Left lobe of liver (tissue), 2 donors: ENCODE results near the gene LARGE1. TPM values are rescaled to one million over a fixed set of nuclear protein-coding genes. Genes with fewer than 3 reads are reported as not detected.
A peak's percentile ranks its signal among the peaks of the same experiment; 100 is the strongest.
"Not testable (repeated sequence)": the region's sequence is repeated elsewhere in the genome, so short reads cannot be mapped to it uniquely, and the experiment has no call there.

ENCODE experiments used
- ATAC-seq: fragments of 200-7000 bp; cut with Tn5 transposase; one replicate; pipeline ENCODE4 v1.9.1; 2020; ENCODE audit warnings: mild to moderate bottlenecking, moderate library complexity
- DNase-seq: peaks from one replicate; pipeline ENCODE4 v3.0.0-alpha.2; 2020; ENCODE audit warnings: low spot score
- total RNA-seq: library from RNA; stranded (reverse); gene quantifications from one replicate; pipeline ENCODE4 v1.2.1, GENCODE V29; 2021
- donor health status: DM: no; HTN: no; CAD: no; lungs with moderate emphysema.
- donor health status: DM: no; HTN: yes; CAD: no.

The LARGE1 gene
- total RNA-seq, 1 donor from 2014 or later: 27.2 TPM

DNA sequence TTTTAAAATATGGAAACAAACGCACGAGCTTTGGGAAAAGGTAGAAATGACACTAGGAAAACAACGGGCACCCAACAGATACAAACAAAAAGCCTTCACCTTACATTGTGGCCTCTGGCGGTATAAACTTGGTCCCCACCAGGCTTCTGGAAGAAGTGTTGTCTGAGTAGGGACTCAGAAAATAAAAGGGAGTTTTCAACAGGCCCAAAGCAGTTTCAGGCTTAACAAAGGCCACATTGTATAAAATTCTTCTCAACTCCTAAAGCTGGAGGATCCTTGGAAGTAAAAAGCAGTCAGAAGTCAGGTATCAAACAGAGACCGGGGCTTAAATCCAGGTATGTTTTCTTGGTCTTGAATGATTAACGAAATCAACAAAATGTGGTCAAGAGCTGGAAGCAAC is 61.0 kb downstream of the LARGE1 start:
- no peak for ATAC-seq

DNA sequence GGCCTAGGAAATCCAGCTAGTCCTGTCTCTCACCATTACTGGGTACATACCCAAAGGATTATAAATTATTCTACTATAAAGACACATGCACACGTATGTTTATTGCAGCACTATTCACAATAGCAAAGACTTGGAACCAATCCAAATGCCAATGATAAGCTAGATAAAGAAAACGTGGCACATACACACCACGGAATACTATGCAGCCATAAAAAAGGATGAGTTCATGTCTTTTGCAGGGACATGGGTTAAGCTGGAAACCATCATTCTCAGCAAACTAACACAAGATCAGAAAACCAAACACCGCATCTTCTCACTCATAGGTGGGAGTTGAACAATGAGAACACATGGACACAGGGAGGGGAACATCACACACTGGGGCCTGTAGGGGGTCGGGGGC is 61.6 kb downstream of the LARGE1 start:
- not testable (repeated sequence) for DNase-seq, ATAC-seq

More for the DNA sequence above, 61.0 kb downstream of the LARGE1 start:
- no peak for DNase-seq

DNA sequence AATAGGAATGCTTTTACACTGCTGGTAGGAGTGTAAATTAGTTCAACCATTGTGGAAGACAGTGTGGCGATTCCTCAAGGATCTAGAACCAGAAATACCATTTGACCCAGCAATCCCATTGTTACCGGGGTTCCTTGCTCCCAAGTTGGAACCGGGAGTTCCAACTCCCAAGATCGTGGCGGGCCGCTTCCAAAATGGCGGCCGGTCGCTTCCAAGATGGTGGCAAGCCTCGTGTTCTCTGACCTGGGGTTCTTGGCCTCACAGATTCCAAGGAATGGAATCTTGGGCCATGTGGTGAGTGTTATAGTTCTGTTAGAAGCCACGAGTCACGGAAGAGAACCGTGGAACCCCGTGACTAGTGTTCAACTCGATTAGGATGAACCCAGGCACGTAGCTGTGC is 62.5 kb downstream of the LARGE1 start:
- DNase-seq, ATAC-seq: not testable (repeated sequence)

DNA sequence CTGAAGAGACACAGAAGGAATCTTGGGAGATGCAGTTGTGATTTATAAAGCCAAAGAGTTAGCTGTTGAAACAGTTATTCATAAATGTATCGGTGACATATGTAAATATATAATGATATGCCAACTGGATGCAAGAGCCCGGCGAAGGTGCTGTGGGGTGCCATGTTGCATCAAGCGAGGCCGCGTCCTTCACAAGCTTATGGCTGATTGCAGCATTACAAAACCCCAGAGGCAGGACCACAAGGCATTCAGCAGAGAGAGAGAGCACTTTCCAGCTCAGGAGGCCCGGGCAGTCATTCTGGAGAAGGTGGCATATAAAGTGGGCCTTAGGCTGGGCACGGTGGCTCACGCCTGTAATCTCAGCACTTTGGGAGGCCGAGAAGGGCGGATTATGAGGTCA is 65.6 kb downstream of the LARGE1 start:
- no peak for ATAC-seq
- DNase-seq: no peak

DNA sequence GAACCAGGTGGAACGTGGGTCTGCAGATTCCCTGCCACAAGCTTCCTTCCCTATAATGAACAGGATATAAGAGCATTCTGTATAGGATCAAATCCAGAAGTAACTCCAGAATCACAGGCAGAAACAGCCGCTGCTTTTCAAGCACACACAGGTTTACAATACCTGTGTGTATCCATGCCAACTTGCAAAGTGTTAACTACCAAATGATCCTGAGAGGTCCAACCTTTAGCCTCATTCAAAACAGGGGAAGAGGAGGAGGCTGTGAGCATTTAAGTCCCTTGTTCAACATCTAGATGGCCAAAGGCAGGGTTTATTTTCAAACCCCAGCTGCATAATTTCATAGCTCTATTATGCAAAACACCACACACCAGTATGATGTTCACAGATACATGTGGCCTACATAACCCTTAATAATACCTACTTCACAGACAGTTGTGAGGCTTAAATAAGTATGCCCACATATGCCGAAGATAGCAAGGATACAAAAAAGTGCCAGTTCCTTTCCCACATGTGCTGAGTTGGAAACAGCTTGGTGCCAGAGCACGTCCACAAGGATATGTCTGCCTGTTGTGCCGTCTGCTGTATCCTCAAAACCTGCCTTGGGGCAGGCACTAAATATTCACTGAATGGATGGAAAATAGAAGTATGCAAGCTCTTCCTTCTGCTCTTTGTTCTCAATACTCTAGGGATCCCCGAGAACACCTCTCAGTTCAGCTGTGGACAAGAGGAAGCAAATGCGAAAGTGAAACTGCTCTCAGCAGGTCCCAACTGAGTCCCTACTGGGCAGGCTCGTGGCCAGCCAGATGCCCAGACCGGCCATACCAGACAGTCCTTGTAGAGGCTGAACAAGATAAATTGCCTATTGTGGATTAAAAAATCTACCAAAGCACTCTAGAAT is 66.8 kb downstream of the LARGE1 start:
- ATAC-seq: peak; percentile 98
- peak; percentile 78 for DNase-seq

DNA sequence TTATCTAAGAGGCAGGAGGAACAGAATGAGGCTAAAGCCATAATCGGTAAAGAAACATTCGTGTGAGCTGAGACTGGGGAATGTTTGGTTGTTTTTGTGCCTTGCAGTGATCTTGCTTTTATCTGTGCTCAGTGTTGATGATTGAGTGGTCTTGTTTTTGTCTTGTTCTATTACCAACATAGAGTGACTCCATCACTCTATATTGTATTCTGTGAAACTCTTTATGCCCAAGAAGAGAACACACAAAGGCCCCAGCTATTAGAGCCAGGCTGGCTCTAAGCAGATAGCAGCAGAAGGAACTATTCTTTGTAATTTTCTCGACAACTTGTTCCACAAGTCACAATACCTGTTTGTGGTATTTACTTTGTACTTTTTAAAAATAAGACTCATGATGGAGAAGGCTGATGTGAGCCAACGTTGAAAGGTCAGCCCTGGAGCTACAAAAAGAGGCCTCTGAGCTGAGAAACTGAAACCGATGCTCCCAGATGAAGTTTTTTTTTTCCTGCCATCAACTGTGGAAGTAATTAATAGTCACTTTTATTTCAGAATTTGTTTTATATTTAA is 68.4 kb downstream of the LARGE1 start:
- no peak for DNase-seq

DNA sequence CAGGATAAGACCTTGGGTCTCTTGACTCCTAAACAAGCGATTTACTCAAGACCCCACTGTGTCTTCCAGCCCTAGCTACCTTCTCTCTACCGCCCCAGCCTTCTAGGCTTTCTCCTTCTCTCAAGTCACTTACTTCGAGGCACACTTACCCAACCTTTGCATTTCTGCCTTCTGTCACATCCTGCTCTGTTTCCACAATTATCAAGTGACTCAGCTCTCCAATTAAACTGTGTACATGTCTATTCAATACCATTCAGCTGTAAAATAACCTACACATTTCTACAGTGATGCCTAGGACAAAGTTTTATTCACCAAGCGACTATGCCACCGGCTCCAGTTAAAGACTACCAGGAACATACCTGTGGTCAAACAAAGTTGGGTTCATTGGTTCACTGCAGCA is 69.0 kb downstream of the LARGE1 start:
- ATAC-seq (no peak), DNase-seq (no peak)

More for the DNA sequence above, 68.4 kb downstream of the LARGE1 start:
- ATAC-seq: no peak

DNA sequence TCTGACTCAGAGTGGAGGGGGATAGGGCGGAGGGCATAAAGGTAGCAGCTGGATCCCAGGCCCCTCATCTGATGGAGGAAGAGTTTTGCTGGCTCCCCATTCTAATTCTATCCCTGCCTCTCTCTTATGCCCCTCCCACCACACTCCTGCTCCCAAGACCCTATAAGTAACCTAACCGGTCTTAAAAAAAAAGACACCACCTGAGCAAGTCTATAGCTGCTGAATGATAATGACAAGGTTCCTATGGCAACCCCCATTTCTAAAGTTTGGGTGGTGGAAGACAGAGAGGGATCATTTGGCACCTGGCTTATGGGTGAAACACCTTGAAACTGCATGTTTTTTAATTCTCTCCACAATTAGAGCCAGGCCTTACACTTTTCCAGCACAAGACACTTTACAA is 69.6 kb downstream of the LARGE1 start:
- ATAC-seq (no peak), DNase-seq (no peak)

DNA sequence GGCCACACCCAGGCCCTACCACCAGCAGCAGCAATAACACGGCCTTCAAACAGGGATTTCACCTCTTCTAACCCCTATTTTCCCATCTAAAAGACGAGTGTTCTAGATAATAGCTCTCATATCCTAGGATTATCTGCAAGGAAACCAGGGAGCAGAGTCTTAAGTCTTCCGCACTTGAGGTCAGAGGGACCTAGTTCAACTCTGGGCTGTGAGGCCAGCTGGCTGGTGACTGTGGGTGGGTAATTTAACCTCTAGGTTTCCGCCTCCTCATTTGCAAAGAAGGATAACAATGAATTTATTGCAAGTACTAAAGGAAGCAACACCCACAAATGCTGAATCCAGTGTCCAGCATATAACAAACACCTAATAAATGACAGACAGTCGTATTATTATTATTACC is 70.1 kb downstream of the LARGE1 start:
- DNase-seq (no peak), ATAC-seq (no peak)

DNA sequence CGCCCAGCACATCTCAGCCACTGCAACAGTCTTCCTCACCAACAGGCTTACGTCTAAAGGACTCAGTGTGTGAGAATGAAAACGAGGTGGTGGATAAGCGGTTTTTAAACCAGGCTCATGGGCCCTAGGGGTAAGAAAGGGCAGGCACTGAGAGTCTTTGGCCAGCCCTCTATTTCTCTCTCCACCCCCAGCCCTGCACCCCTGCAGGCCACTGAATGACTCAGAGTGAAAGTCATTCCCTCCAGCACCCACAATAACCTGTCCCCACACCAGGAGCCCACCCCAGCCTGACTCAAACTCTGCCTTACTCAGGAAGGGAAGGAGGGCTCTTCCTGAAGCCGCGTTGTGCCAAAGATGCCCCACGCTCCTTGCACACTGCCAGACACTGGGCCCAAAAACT is 72.0 kb downstream of the LARGE1 start:
- DNase-seq (no peak), ATAC-seq (no peak)

DNA sequence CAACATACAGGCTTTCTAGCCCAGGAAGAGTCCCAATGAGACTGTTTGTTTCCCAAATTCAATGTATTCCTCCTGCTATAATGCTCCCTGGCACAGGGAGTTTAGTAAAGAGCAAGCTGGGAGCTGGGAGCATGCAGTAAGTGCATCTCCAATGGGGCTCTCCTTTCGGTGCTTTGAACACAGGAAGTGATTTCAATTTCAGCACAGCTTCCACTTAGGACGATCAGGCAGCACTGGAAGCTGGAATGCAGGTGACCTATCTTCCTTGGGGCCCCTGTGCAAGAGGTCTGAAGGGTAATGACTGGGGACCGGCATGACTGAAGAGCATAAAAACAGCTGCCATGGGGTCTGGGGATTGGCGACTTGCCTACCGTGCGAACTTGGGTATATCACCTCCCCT is 76.0 kb downstream of the LARGE1 start:
- DNase-seq: no peak
- no peak for ATAC-seq

DNA sequence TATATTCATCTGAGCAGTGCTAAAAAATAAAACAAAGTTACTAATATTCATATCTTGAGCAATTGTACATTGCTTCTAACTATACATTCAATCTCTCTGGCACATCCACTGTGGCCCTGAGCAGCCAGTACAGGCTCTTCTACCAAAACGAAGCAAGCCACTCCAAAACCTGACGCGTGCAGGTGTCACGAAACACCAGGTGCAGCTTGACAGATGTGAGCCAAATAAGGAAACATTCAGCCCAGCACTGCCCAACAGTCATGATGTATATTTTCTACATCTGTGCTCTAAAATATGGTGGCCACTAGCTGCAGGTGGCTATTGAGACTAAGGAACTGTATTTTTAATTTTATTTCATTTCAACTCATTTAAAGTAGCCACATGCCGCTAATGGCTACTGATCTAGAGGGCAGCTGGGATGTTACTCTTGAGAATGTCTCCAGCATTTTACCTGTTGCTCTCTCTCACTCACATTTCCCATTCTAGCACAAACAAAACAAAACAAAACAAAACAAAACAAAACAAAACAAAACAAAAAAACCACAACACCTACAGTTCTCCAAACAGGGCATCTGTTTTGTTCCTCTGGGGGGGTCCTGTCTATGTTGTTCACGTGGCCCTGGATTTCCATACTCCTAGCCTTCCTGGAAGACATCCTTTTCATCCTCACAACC is 77.7 kb downstream of the LARGE1 start:
- ATAC-seq (no peak), DNase-seq (no peak)

DNA sequence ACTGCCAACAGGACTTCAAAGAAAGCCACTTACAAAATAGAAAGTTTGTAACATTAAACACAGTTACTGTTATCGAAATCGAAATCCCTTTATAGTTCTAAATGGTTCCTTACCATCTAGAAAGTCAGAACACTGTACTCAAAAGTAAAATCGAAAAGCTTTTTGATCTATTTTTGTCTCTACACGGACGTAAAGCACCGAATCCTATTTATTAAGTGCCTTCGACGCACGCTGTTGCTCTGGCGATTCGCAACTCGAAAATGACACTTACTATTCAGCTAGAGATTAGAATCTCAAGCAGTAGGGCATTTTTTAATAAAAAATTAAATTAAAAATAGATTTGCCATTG is 78.3 kb downstream of the LARGE1 start:
- DNase-seq (no peak), ATAC-seq (no peak)

DNA sequence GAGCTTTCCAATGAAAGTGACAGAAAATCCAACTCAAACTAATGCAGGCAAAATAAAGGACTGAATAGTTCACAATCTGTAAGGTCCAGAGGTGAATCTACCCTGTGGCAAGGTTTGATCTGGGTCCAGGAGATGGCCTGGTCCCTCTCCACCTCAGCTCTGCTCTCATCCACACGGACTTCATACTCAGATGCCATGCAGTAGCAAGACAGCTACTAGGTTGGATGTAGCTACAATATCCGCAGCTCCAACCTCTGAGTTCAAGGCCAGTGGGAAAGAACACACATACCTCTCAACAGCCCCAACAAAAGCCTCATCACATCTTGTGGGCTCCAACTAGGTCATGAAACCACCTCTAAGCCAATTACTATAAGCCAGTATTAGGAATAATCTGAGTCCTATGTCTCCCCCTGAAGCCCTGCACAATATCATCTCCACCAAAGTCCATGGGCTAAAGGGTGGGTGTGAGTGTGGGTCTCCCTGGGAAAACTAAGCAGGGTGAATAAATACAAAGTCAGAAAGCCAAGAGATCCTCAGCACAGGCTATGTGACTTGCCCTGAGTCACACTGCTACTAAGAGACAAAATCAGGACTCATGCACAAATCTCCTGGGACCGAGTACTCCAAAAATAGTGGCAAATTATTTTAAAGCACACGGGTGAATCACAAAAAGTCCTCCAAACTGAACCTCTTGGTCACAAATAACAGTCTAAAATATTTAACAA is 78.8 kb downstream of the LARGE1 start:
- ATAC-seq (peak; percentile 83), DNase-seq (no peak)

DNA sequence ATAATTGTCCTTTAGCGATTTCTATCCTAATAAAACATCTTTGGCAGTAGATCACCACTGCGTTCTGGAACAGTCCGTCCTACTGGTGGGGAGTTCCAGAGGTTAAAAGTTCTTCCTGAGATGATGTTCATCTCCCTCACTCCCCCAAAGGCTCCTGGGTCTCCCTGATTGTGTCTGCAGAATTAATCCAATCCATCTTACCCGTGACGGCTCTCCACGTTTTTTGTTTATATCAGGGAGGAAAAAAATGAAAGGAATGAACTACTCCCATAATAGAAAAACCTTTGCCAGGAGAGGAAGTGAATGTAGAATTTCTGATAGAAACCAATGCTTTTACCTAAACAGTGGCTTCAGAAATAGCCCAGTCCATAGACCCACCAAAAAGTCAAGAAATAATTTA is 81.6 kb downstream of the LARGE1 start:
- ATAC-seq: no peak
- no peak for DNase-seq

DNA sequence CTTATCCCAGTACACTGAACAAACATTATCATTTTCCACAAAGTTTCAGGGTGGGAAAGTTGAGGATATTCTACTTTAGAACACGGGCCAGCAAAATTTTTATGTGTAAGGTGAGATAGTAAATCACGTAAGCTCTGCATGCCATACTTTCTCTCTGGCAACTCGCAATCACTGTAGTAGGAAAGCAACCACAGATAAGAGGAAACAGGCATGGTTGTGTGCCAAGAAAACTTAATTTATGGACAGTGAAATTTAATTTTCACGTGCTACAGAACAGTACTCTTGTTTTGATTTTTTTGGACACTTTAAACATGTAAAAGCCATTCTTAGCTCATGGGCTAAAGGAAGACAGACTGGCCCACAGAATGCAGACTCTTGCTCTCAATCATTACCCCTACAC is 82.5 kb downstream of the LARGE1 start:
- no peak for DNase-seq
- no peak for ATAC-seq

DNA sequence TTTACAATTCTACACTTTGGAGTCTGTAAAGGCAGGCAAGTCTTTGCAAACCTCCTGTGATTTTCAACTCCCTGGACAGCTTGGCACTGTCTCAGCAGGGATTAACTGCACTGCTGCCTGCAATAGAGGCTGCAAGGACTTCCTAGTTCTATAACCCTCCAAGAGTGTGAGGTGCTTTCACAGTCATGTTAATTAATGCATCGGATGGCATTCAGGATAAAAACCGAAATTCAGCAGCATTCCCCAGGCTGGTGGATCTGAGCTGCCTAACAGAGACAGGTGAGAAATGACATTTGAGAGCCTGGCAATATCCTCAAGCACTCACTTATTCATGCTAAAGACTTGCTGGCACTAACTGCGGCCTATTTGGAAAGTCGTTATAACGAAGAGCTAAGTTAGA is 85.0 kb downstream of the LARGE1 start:
- DNase-seq (no peak), ATAC-seq (no peak)

DNA sequence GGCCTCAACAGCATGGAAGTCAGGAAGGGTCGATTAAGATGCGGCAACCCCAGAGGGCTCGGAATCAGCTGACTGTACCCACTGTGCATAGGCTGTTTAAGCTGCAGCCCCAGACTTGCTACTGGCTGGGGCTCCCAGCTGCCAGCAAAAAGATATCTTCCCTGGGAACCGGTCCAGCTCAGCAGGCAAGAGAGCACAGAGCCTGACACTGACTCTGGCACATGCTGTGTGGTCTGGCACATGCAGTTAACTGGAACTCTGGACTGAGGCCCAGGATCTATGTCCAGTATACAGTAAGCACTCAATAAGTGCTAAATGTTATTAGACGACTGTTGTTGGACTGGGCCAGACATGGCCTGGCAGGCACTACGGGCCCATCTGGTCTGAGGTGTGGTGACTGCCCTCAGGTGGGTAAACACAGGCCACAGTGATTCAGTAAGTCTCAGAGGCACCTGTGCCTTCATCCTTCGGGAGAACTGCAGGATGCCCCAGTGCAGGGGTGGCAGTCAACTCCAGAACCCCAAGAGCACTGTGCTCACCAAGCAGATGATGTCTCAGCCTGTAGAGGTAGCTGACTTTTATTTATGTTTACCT is 87.6 kb downstream of the LARGE1 start:
- ATAC-seq (peak; percentile 94), DNase-seq (peak; percentile 71)

DNA sequence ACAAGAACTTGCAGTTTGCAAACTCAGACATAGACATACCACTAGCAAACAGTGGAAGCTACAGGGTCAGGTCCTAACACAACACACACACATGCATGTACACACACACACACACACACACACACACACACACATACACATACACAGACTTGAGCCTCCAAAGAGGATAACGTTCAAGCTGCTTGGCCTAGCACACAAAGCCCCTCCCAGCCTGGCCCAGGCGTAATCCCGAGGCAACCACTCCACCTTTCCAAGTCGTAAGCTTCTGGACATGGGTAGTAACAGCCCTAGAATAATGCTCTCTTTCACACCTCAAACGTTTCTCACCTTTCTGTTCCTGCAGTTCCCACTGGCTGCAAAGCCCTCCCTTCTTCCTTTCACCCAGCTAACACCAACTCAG is 88.6 kb downstream of the LARGE1 start:
- DNase-seq: no peak
- no peak for ATAC-seq

DNA sequence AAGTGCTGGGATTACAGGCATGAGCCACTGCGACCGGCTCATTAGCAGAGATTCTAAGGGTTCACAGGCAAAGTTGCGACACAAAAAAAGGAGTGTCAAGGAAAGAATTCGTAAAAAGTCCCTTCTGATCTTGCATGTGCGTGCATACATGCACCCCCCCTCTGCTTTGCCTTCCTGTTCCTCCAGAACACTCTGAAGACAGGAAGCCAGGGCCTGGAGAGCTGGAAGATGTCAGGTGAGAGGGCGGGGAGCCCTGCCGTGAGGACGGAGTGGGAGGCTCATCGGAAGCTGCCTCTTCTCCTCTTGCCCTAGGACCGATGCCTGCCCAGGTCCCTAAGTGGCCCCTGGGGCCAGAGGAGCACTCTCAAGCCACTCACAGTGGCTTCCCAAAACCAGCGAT is 89.1 kb downstream of the LARGE1 start:
- ATAC-seq: no peak
- DNase-seq: no peak
